Measurements from ENCODE around the gene MESP2.

DNA sequence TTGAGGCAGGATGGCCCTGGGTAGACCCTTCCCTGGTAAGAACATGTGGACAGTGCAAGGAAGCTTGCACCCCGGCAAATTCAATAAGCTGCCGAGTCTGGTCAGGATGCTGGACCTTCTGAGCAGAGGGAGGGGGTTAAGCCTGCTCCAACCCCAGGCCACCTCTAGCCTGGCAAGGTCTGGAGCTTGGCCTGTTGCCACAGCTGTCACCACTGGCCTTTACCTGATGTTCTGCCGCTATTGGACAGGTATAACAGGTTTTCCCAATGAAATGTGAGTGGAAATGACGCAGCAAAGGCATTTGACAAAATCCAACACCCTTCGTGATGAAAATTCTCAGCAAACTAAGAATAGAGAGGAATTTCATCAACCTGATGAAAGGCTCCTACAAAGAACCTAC, 24.4 kb upstream of the MESP2 start:
- no peak for TF ChIP-seq SIN3A (IDR thresholded peaks at IDR 0.05; ENCODE audit: borderline replicate concordance, insufficient read depth, low read length)
- no peak for TF ChIP-seq POLR2AphosphoS5 (IDR thresholded peaks at IDR 0.05; ENCODE audit: low read depth, low read length)
